SK-N-MC (cell line): ENCODE results near the gene TLCD2.

Experiments
- EZH2 ChIP-seq: fragments of 200-600 bp; sonication (generic); IDR thresholded peaks from one replicate; pipeline ENCODE4 v1.6.1; 2017; ENCODE audit warnings: antibody characterized with exemption
- FOXP2 ChIP-seq: optimal IDR thresholded peaks from 2 replicates; pipeline ENCODE3; 2011; ENCODE audit warnings: mild to moderate bottlenecking, moderate library complexity; ENCODE audit not compliant: insufficient read depth; ENCODE audit errors: extremely low read length, control extremely low read depth
- POLR2AphosphoS5 ChIP-seq: IDR thresholded peaks from 2 replicates; pipeline ENCODE4 v1.6.1; 2012; ENCODE audit warnings: mild to moderate bottlenecking, low read depth, low read length, borderline replicate concordance

- TF ChIP-seq POLR2AphosphoS5 = no peak
- TF ChIP-seq EZH2 = no peak
- no peak for TF ChIP-seq FOXP2
These were observed 20.4 kb upstream of the TLCD2 start for GRCh38 chr17:1730326-1731193.
